ENCODE measurements around the gene MYRF.

MYRF gene

DNA sequence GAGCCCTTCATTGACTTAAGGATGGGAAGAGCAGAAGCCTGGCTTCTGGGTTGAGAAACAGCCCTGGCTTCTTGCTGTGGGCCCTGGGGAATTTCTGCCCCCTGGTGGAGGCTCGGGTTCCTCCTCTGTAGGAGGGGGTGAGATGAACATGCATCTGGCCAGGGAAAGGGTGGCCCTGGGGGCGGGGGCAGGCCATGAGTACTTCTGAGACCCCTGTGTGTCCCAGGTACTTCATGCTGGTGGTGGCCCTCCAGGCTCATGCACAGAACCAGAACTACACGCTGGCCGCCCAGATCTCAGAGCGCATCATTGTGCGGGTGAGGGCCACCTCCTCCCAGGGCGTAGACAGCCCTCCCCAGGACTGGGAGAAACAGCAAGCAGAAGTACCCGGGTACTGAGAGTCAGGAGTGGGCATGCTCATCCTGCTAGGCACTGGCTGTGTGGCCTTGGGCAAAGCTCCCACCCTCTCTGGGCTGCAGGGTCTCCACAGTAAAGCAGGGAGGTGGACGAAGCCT, 24.2 kb downstream of the MYRF start:
- peak; percentile 37 for DNase-seq (ENCODE audit: low spot score)

DNA sequence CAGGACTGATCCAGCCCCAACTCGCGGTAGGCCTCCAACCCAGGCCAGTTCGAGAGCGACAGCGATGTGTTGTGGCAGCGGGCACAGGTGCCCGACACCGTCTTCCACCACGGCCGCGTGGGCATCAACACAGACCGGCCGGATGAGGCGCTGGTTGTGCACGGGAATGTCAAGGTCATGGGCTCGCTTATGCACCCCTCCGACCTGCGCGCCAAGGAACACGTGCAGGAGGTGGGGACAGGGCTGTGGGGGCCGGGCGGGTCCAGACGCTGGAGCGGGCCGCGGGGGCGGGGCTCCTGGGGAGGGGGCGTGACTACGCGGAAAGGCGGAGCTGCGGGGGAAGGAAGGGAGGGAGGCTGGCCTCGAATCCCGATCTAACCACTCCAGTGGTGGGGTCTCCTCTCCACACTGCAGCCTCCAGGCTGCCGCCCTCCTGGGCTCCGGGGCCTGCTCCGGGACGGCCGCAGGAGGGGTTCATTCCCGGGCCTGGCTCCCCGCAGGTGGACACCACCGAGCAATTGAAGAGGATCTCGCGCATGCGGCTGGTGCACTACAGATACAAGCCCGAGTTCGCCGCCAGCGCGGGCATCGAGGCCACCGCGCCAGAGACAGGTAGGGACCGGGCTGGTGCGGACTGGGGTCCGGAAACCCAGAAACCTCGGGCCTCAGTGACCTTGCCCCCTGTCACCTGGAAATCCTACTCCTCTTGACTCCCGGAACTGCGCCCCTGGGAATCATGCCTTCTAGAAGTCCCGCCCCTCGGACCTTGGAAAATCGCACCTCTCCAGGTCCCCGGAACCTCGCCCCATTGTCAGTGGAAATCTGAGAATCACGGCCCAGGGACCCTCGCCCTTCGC, 25.0 kb downstream of the MYRF start:
- no peak for DNase-seq (ENCODE audit: low spot score)

DNA sequence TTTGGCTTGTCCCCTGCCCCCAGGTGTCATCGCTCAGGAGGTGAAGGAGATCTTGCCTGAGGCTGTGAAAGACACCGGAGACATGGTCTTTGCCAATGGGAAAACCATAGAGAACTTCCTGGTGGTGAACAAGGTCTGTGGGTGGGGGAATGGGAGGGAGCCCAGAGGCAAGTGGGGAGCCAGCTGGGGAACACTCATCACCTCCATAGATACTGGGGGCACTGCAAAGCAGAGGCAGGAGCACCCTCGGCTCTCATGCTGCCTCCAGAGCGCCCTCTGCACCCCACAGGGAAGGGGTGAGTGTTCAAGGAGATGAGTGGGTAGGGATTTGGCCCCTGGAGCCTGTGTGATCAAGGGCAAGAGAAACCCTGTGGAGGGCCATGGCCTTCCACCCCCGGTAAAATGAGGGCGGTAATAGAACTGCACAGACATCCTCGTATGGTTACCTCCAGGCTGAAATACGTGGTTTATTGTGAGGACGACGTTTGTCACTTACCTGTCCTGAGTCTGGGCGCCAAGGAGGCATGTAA, 26.0 kb downstream of the MYRF start:
- DNase-seq (ENCODE audit: low spot score) = no peak

DNA sequence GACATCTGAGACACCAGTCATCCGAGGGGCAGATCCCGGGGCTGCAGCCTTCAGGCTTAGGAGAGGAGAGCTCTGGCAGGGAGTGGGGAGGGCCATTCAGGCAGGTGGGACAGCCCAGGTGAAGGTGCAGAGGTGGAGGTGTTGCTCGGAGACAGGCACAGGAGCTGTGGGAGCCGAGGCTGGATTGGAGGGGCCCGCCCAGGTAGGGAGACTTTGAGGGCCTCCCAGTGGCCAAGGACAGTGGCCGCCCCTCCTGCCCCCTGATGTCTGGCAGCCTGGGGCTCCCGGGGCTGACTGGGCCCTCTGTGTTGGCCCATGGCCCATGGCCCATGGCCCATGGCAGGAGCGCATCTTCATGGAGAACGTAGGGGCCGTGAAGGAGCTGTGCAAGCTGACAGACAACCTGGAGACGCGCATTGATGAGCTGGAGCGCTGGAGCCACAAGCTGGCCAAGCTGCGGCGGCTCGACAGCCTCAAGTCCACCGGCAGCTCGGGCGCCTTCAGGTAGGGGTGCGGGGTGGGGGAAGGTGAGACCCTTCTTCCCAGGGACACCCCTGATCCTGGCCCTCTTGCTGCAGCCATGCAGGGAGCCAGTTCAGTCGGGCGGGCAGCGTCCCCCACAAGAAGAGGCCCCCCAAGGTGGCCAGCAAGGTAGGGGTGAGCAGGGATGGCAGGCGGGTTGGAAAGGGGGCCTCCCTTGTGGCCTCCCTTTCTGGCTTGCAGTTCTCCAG, 26.6 kb downstream of the MYRF start:
- no peak for DNase-seq (ENCODE audit: low spot score)

DNA sequence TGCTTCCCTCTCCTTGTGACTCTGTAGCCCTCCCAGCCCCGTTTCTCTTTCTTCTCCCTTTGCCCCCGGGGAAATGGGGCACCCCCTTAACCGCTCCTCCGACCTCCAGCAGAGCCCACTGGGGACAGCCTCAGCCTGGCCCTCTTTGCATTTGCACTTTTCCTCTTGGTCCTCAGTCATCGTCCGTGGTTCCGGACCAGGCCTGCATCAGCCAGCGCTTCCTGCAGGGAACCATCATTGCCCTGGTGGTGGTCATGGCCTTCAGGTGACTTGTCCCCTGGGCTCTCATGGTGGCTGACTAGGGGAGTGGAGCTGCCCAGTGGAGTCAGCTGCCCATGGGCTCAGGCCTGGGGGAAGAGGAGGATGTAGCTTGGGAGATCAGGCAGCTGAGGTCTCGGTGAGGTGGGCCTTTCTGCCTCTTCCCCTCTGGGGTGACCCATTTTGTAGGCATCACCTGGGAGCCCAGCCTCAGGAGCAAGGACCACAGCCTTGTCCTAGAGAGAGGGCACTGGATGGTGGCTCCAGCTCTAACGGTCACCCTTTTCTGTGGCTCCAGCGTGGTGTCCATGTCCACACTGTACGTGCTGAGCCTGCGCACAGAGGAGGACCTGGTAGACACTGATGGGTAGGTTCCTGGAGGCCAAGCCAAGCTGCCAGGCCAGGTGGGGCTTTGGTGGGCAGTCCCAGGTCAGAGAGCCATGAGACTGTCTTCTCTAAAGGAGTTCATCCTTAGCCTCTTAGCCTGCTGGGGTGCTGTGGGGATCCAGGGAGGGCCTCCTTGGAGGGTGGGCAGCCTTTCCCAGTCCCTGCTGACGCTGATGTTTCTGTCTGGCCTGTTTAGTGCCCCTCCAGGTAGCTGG, 27.5 kb downstream of the MYRF start:
- DNase-seq (ENCODE audit: low spot score) = no peak

DNA sequence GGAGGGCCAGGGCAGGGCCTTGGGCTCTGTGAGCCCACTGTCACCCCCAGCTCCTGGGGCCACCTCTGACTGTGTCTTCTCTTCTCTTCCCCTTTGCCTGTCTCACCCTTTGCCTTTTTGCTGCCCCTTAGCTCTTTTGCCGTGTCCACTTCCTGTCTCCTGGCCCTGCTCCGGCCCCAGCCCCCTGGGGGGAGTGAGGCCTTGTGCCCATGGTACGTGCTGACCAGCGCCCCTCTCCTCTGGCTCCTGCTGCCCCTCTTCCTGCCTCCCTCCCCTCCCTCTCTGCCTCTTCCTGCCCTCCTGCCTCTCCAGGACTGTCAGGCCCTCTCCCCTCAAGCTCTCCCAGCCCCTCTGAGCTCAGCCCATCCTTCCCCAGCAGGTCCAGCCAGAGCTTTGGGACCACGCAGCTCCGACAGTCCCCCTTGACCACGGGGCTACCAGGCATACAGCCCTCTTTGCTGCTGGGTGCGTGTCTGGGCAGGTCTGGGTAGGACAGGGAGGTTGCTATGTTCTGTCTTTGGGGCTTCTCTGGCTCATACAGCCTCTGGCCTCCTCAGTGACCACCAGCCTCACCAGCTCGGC, 28.2 kb downstream of the MYRF start:
- no peak for DNase-seq (ENCODE audit: low spot score)

DNA sequence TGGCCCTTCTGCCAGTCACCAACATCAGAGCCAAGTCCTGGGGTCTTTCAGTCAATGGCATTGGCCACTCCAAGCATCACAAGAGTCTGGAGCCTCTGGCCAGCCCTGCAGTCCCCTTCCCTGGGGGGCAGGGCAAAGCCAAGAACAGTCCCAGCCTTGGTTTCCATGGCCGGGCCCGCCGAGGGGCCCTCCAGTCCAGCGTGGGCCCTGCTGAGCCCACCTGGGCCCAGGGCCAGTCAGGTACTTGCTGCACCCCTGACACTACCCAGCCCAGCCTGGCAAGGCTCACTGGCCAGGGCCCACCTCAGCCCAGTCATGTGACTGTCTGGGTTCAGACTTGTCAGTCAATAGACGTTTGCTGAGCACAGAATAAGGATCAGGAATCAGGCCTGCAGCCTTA, 29.1 kb downstream of the MYRF start:
- DNase-seq (ENCODE audit: low spot score) = no peak

DNA sequence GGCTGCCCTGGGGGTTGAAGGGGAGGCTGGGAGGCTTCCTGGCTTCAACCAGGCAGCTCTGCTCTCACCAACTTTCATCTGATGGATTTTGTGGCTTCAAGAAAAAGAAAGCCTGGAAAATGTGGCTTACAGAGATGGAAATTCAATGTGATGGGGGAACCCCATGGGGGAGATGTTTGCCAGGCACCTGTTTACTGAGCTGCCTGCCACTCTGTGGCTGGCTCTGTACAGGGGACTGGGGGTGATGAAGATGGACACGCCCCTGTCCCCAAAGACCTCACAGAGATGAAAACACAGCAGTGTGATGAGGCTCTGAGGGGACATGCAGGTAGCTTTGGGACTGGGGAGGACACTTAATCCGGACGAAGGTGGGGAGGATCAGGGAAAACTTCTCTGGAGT, 29.9 kb downstream of the MYRF start:
- DNase-seq (ENCODE audit: low spot score) = no peak

DNA sequence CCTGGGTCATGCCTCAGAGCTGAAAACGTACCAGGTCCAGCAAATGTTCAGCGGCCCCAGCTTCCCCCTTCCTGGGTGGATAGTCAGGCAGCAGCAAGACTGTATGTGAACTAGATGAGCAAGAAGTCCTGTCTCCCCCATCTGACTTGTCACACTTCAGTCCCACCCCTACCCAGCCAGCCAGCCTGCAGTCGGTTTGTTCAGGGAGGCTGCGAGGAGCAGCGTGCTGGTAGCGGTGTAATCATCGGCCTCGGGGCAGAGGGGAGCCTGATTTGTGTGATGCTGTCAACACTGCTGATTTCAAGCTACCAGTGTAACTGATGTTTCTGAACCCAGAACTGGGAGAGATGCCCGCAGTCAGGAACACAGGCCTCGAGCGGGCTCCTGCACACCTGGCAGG, 30.4 kb downstream of the MYRF start:
- no peak for DNase-seq (ENCODE audit: low spot score)

DNA sequence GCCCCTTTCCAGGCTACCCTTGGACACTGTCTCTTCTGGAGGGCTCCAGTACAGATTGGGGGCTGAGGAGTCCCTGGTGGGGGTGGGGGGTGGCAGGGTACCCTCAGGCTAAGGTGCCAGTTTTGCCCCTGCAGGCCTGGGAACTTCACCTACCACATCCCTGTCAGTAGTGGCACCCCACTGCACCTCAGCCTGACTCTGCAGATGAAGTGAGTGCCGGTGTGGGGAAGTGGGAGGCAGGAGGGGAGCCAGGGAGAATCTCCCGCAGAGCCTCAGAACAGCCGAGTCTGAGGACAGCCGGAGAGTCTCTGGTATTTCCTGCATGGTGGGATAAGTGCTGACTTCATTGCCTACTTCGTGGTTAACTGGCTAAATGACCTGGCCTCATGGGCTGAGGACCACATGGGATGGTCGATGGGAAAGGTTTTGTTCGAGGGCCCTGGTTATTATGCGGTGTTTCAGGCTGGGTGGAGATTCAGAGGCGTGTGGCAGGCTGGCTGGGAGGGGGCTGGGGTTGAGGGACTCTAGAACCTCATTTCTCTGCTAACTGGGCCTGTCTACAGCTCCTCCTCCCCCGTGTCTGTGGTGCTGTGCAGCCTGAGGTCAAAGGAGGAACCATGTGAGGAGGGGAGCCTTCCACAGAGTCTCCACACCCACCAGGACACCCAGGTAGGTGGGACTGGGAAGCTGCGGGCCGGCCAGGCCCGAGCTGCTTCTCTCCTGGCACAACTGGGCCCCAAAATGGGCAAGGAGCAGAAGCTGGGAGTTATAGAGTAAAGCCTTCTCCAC, 31.5 kb downstream of the MYRF start:
- no peak for DNase-seq (ENCODE audit: low spot score)

DNA sequence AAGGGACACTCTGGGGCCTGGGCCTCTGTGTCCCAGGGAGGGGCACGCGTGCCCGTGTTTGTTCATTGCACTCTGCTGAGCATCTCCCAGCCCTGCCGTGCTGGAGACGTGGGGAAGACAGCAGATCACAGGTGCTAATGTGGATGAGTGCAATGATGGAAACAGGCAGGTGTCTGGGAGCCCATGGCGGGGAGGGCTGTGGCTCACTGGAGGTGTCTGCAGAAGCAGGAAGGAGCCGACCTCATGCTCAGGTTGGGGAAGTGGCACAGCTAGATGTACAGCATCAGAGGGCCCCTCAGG, 32.0 kb downstream of the MYRF start:
- no peak for DNase-seq (ENCODE audit: low spot score)

DNA sequence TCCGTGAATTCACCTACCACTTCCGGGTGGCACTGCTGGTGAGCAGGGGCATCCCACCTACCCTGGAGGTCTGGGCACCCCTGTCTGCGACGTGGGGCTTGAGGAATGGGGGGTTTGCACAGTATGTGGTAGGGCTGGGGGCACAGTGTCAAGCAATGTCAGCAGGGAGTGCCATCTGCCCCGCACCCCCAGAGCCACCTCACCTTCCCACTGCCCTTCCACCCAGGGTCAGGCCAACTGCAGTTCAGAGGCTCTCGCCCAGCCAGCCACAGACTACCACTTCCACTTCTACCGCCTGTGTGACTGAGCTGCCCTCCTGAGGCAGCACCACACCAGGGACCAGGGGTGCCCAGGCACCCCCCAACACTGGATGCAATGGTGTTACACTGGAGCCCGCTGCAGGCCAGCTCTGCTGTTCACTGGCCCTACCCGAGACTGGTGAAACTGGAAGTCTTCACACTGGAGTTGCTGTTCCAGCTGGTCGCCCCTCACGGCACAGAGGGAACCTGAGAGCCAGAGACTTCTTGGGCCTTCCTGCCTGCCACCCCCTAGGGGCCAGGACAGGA, 33.5 kb downstream of the MYRF start:
- no peak for DNase-seq (ENCODE audit: low spot score)

DNA sequence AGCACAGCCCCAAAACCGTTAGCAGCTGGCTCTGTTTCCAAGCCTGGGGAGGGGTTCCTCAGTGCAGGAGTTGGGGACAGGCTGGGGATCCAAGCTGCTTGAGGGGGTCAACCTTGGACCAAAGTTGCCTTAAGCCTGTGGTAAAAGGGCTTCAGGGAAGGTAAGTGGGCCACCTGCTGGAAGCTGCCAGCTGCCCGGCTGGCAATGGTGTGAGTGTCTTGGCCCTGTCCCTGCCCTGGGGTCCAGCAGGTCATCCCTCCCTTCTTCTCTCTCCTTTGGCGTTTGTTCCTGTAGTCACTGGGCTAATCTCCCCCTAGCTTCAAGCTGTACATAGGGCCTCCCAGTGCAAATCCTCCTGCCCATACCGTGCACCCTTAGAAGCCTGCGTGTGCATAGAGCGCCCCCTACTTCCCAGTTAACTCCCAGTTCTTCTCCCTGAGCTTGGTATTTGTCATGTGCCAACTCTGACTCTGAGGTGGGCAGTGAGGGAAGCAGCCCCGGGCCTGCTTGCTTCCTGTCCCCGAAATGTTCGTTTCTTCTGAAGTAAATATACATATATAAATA, 35.6 kb downstream of the MYRF start:
- peak; percentile 55 for DNase-seq (ENCODE audit: low spot score)

DNA sequence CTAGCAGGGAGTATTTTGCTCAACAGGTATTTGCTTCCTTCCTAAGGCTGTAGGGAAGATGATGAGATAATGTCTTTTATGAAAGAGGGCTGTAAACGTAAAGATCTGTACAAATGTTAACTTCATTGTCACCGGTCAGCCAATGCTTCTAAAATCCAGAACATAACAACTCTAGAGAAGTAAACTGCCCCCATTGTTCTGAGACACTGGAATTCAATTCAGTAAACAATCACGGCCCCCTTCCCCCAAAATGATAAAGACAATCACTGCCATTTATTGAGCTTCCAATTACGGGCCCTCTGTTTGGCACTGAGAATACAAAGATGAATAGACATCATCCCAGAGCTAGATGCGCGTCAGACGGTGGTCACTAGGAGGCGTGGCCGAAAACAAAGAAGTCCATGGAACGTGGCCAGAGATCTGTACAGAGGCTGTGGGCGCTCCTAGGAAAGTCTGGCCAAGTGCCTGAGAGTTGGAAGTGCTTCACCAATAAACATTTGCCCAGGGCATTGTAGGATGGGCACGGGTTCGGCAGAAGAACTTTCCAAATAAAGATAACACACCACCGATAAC, 39.4 kb downstream of the MYRF start:
- peak; percentile 65 for DNase-seq (ENCODE audit: low spot score)

DNA sequence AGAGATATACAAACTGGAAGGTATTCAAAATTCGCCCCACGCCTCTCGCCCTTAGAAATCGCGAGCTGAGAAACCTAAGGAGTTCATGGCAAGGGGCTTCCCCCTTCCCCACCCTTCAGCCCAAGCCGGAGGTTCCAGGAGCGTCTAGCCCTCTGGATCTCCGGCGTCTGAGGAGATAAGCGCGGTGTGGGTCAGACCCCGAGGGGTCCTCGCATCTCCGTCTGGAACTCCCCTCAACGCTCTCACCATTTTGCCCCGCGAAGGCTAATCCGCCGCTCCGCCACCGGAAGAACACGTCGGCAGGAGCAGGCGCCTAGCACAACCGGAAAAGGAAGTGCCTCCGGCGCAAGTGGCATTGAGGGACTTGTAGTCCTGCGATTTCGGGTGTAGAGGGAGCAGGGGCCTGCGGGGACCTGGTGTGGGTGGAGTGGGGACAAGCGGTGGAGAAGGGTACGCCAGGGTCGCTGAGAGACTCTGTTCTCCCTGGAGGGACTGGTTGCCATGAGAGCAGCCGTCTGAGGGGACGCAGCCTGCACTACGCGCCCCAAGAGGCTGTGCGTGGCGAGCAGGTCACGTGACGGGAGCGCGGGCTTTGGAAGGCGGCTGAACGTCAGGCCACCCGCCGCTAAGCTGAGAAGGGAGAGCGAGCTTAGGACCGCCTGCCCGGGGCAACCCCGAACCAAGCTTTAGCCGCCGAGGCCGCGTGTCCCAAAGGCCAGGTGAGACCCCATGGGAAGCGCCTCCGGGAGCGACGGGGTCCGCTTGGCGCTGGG, 40.1 kb downstream of the MYRF start, which contains the start of the genes FEN1 and TMEM258:
Gene FEN1, plus strand, starts transcription at position 602 of the 773 bp plus-strand sequence. CDS start 2,451 bp downstream, outside the sequence.
Gene TMEM258, minus strand, starts transcription at position 290 of the 773 bp plus-strand sequence. Its CDS starts 41 bp downstream, at position 249.
- peak; percentile 88 for DNase-seq (ENCODE audit: low spot score)

DNA sequence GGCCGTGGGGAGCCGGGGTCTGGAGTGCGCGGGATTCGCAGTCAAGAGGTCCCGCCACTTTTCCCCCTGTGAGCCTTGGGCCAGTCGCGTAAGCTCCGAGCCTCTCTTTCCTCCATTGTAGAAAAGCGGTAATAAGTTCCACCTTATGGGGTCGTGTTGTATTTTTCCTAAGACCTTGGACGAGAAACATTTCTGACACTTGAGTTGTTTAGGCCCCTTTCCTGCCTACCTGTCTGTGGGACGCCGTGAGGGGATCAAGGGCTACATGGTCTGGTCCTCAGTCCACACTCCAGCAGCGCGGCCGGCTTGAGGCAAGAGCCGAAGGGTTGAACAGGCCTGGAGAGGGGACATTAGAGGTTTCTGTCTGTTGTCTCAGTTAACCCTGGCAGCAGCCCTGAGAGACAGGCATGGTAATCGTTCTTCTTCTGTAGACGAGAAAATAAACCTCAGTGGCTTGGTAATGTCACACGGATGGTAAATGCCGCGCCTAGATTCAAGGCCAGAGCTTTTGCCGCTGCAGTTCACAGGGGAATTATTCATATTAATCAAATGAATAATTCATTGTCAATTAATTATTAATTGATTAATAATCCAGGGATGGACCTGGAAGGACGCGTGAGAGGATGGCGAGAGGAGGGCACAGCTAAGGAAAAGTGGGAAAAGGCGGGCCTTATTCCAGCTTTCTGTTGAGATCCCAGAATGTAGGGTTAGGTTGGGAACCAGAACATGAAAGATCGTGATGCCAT, 40.8 kb downstream of the MYRF start:
- no peak for DNase-seq (ENCODE audit: low spot score)

DNA sequence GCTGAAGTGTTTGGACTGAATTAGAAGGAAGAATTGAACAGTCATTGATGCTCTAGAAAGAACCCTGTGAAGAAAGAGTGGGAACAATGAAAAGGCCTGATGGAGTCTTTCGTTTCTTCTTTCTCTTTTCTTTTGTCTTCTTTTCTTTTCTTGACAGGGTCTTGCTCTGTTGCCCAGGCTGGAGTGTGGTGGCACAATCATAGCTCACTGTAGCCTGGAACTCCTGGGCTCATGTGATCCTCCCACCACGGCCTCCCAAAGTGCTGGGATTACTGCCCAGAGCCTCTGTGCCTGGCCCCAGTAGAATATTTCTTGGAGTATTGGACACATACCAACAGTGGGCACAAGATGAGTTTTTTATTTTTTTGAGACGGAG, 41.4 kb downstream of the MYRF start:
- DNase-seq (ENCODE audit: low spot score) = no peak

DNA sequence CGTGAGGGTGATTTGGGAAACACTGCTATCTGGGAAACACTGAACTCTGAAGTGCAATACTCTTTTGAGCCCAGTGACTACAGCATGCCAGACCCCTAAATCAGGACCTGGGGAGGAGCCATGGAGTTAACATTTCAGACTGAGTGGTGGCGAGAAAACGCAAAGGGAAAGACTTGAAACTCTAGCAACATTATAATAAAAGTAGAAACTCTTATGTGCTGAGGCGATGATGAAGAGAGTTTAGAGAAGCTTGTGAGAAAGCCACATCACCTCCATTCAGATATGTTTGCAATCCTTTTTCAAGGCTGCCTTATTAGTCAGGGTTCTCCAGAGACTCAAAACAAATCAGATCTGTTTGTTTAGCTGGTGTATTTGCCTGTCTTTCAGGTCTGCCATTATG, 42.1 kb downstream of the MYRF start:
- DNase-seq (ENCODE audit: low spot score) = no peak
